Neuronal stem cell (in vitro differentiated cells): ENCODE measurements around the gene CROCC.
"Not testable (repeated sequence)": the region's sequence is repeated elsewhere in the genome, so short reads cannot be mapped to it uniquely, and the experiment has no call there.

Source experiments
- DNase-seq: peaks from one replicate; pipeline ENCODE4 v3.0.0-alpha.2; 2013; ENCODE audit warnings: low spot score
- H2AFZ ChIP-seq: one replicate; pipeline ENCODE4 v1.6.1; 2013; ENCODE audit warnings: mild to moderate bottlenecking, low read length, inconsistent platforms
- H2AK5ac ChIP-seq: 2 replicates; pipeline ENCODE4 v1.6.1; 2013; ENCODE audit warnings: low read depth, mild to moderate bottlenecking, inconsistent platforms, low read length, moderate library complexity, mixed read lengths
- H2BK120ac ChIP-seq: 2 replicates; pipeline ENCODE4 v1.6.1; 2013; ENCODE audit warnings: low read depth, mild to moderate bottlenecking, inconsistent platforms, low read length, moderate library complexity, mixed read lengths
- H2BK12ac ChIP-seq: one replicate; pipeline ENCODE4 v1.6.1; 2013; ENCODE audit warnings: low read length, inconsistent platforms
- H2BK15ac ChIP-seq: 2 replicates; pipeline ENCODE4 v1.6.1; 2013; ENCODE audit warnings: mild to moderate bottlenecking, low read length, inconsistent platforms, mixed read lengths
- H2BK5ac ChIP-seq: one replicate; pipeline ENCODE4 v1.6.1; 2013; ENCODE audit warnings: inconsistent platforms, mild to moderate bottlenecking, low read length, moderate library complexity
- H3K14ac ChIP-seq: one replicate; pipeline ENCODE4 v1.6.1; 2013; ENCODE audit warnings: low read length, inconsistent platforms
- H3K18ac ChIP-seq: 2 replicates; pipeline ENCODE4 v1.6.1; 2013; ENCODE audit warnings: low read length, inconsistent platforms
- H3K23ac ChIP-seq: 2 replicates; pipeline ENCODE4 v1.6.1; 2013; ENCODE audit warnings: low read depth, mild to moderate bottlenecking, mixed read lengths, low read length, inconsistent platforms; ENCODE audit not compliant: poor library complexity
- H3K27ac ChIP-seq: replicated peaks from 3 replicates; pipeline ENCODE4 v1.5.1; 2013; ENCODE audit warnings: low read length, inconsistent platforms
- H3K27me3 ChIP-seq, 3 experiments: 2 replicates each; pipeline ENCODE4 v1.6.1; 2013; ENCODE audit warnings: low read length in 3 of 3, mild to moderate bottlenecking in 2 of 3, inconsistent platforms in 1 of 3, low read depth in 1 of 3, mixed read lengths in 1 of 3, moderate library complexity in 1 of 3; ENCODE audit not compliant: control insufficient read depth in 3 of 3, insufficient read depth in 3 of 3
- H3K36me3 ChIP-seq, 2 donors: replicated peaks in 1 of 2; 2 replicates each; pipeline ENCODE4 v1.6.1; 2013; ENCODE audit warnings: low read length in 2 of 2; ENCODE audit not compliant: control insufficient read depth in 2 of 2, insufficient read depth in 2 of 2
- H3K4ac ChIP-seq: 2 replicates; pipeline ENCODE4 v1.6.1; 2013; ENCODE audit warnings: inconsistent platforms, mild to moderate bottlenecking, low read length, moderate library complexity
- H3K4me1 ChIP-seq, 2 donors: 1 replicate in 1 of 2; 2 replicates in 1 of 2; pipeline ENCODE4 v1.6.1; 2013; ENCODE audit warnings: low read length in 2 of 2, low read depth in 1 of 2; ENCODE audit not compliant: control insufficient read depth in 2 of 2, insufficient read depth in 1 of 2
- H3K4me2 ChIP-seq: one replicate; pipeline ENCODE4 v1.6.1; 2013; ENCODE audit warnings: mild to moderate bottlenecking, low read length, inconsistent platforms; ENCODE audit not compliant: insufficient read depth, poor library complexity, severe bottlenecking
- H3K4me3 ChIP-seq, 2 donors: 2 replicates each; pipeline ENCODE4 v1.5.1; 2013; ENCODE audit warnings: low read length in 2 of 2, mild to moderate bottlenecking in 2 of 2, inconsistent platforms in 1 of 2, moderate library complexity in 1 of 2
- H3K79me1 ChIP-seq: one replicate; pipeline ENCODE4 v1.6.1; 2013; ENCODE audit warnings: low read depth, mild to moderate bottlenecking, inconsistent platforms, low read length, moderate library complexity
- H3K9ac ChIP-seq: one replicate; pipeline ENCODE4 v1.6.1; 2013; ENCODE audit warnings: mild to moderate bottlenecking, low read depth, low read length, inconsistent platforms; ENCODE audit not compliant: poor library complexity
- H3K9me3 ChIP-seq, 2 donors: replicated peaks in 1 of 2; 2 replicates each; pipeline versions ENCODE3 to v1.6.1; 2013; ENCODE audit warnings: low read length in 2 of 2, mild to moderate bottlenecking in 2 of 2, inconsistent platforms in 1 of 2, low read depth in 1 of 2, mixed read lengths in 1 of 2, moderate library complexity in 1 of 2; ENCODE audit not compliant: control insufficient read depth in 2 of 2, insufficient read depth in 1 of 2
- H4K8ac ChIP-seq: one replicate; pipeline ENCODE4 v1.6.1; 2013; ENCODE audit warnings: low read depth, mild to moderate bottlenecking, inconsistent platforms, low read length, moderate library complexity
- H4K91ac ChIP-seq: one replicate; pipeline ENCODE4 v1.6.1; 2013; ENCODE audit warnings: low read length, low read depth, mild to moderate bottlenecking, inconsistent platforms; ENCODE audit not compliant: poor library complexity
- WGBS, 2 donors: extraction: QIAGEN DNeasy Blood & Tissue Kit; methylation state at CpG; one replicate each; pipeline ENCODE4 v1.1.7; 2013; ENCODE audit warnings: missing lambda C conversion rate in 2 of 2, mixed read lengths in 1 of 2; ENCODE audit not compliant: insufficient read length in 2 of 2, insufficient replicate concordance in 1 of 2; ENCODE audit errors: extremely low coverage in 2 of 2; 5-methylcytosine and 5-hydroxymethylcytosine counted together

The CROCC gene

DNA sequence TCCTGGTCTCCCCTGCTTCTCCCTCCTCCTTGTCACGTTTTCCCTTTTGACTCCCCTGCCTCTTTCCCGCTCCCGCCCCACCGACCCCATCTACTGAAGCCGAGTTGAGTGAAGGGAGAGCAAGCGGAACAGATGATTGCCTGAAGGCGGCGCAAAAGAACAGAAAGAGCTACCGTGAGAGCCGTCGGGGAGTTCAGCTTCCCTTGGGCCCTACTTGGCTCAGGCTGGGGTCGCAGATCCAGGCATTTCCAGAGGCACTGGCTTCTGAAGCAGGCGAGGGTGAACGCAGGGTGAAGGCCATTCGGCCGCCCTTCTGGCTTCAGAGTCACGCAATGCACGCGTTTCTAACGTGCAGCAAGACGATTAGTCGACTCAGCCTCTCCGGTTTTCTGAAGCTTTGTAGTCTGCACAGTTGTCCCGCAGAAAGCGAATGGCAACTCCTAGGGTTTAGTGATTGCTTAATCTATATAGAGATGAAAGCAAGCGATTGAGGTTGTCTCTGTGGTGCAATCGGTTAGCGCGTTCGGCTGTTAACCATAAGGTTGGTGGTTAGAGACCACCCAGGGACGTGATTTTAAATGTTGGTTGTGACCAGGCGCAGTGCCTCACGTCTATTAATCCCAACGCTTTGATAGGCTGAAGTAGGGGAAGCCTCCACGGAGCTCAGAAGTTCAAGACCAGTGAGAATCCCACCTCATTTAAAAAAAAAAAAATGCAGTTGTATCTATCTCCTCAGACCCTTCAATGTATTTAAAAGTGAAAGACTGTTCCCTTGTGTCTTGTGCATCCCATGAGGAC, 46.6 kb upstream of the CROCC start:
- not testable (repeated sequence) for DNase-seq

DNA sequence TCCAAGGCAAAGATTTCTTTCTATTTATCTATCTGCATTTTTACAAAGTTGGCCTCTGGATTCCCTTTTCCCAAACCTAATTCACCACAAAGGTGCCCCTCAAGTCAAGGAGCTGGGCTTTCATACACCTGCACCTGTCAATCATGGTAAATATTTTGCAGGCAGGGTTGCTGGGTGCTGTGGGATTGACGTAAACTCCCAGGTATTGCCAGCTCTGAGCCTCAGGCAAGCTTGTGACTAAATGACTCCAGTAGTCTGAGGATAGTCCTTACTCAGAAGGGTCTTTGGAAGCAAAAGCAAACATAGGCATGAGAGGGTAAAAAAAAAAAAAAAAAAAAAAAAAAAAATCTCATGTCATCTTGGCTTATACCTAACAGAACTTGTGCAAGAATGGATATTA, 40.0 kb upstream of the CROCC start:
- H4K91ac ChIP-seq, H2BK15ac ChIP-seq, H2BK5ac ChIP-seq, H2BK120ac ChIP-seq, H3K9ac ChIP-seq, H4K8ac ChIP-seq, H3K9me3 ChIP-seq, H2BK12ac ChIP-seq, H3K18ac ChIP-seq, H3K4me3 ChIP-seq, H3K4me2 ChIP-seq, H2AFZ ChIP-seq, DNase-seq, H3K23ac ChIP-seq, H3K27me3 ChIP-seq, H3K36me3 ChIP-seq, H3K79me1 ChIP-seq, H3K27ac ChIP-seq, H3K4ac ChIP-seq, H2AK5ac ChIP-seq, H3K14ac ChIP-seq: not testable (repeated sequence)
- H3K4me1 ChIP-seq = peaks cover 0 to 12% of the 10 kb centered on the region in 2 donors
- no CpG with 5 or more reads among the region's 1 CpG for WGBS, 2 donors

More for the DNA sequence above, 46.6 kb upstream of the CROCC start:
- H3K27me3 ChIP-seq, H4K8ac ChIP-seq, H3K4me1 ChIP-seq, H3K4me3 ChIP-seq, H3K18ac ChIP-seq, H2AK5ac ChIP-seq, H3K9ac ChIP-seq, H3K79me1 ChIP-seq, H2AFZ ChIP-seq, H3K9me3 ChIP-seq, H2BK120ac ChIP-seq, H2BK12ac ChIP-seq, H2BK15ac ChIP-seq, H3K23ac ChIP-seq, H3K27ac ChIP-seq, H3K4me2 ChIP-seq, H4K91ac ChIP-seq, H3K14ac ChIP-seq, H3K36me3 ChIP-seq, H3K4ac ChIP-seq, H2BK5ac ChIP-seq: not testable (repeated sequence)
- no CpG with 5 or more reads among the region's 35 CpGs for WGBS, 2 donors

DNA sequence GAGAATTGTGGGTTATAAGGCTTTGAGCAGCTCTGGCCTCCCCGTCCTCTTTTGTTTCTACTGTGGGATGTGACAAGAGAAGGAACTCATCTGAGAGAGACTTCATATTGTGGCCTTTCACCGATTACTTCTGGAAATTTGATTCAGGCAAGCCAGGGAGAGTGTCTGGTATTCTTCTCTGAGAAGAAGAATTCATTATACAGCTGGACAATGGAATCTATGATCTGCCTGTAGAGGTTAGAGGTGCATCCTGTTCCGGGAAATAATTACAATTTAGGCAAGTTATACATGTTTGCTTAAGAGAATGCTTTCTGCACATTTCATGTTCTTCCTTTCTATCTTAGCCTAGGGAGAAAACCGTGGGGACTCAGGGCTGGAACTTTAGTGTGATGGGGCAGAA, 38.7 kb upstream of the CROCC start:
- Histone ChIP-seq H2BK12ac (no peak overlapping the region), H3K14ac (no peak overlapping the region), H3K4me3 (no peak overlapping the region), H2BK15ac (no peak overlapping the region), H3K9ac (no peak overlapping the region), H3K9me3 (no peaks in the 10 kb centered on the region), H3K4ac (no peak overlapping the region), H4K91ac (no peak overlapping the region), H3K36me3 (no peaks in the 10 kb centered on the region), H2AK5ac (no peak overlapping the region), H2BK120ac (no peak overlapping the region), H3K4me2 (no peak overlapping the region), H3K27me3 (no peaks in the 10 kb centered on the region), H2BK5ac (no peak overlapping the region), H3K18ac (no peak overlapping the region), H2AFZ (peak overlapping the region; percentile 90), H3K27ac (no peak overlapping the region), H3K79me1 (no peaks in the 10 kb centered on the region), H4K8ac (no peak overlapping the region), H3K23ac (no peak overlapping the region), H3K4me1 (peaks cover 0 to 12% of the 10 kb centered on the region in 2 donors)
- DNase-seq = no peak
- no CpG with 5 or more reads among the region's 4 CpGs for WGBS, 2 donors

DNA sequence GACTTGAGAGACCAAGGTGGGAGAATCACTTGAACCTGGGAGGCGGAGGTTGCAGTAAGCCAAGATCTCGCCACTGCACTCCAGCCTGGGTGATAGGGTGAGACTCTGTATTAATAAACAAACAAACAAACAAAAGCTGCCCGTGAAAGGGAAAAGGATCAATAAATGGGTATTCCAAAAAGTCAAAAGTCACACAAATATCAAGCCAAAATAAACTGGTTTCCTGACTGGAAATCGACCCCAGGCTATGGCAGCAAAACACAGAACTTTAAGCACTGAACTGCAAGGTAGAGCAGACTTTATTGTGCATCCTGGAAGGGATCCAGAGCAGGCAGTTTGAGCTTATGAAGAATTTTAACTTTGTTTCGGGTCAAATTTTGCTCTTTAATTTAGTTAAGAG, 37.2 kb upstream of the CROCC start:
- H3K4me1 ChIP-seq = peaks cover 2 to 12% of the 10 kb centered on the region in 2 donors
- H3K14ac ChIP-seq, H4K8ac ChIP-seq, H2BK5ac ChIP-seq, H2AK5ac ChIP-seq, H3K23ac ChIP-seq, H3K4ac ChIP-seq, H2AFZ ChIP-seq, DNase-seq, H3K9me3 ChIP-seq, H3K27me3 ChIP-seq, H4K91ac ChIP-seq, H2BK12ac ChIP-seq, H3K79me1 ChIP-seq, H3K36me3 ChIP-seq, H2BK15ac ChIP-seq, H3K18ac ChIP-seq, H3K4me3 ChIP-seq, H3K27ac ChIP-seq, H3K9ac ChIP-seq, H3K4me2 ChIP-seq, H2BK120ac ChIP-seq: not testable (repeated sequence)
- no CpG with 5 or more reads among the region's 5 CpGs for WGBS, 2 donors
